CD14-positive monocyte (primary cell): ENCODE measurements around the gene THBS2. TPM values are rescaled to one million over a fixed set of nuclear protein-coding genes. Genes with fewer than 3 reads are reported as not detected.

Source experiments
- DNase-seq, 3 donors: peaks; one replicate each; pipeline ENCODE4 v3.0.0-alpha.2; 2011 to 2022
- H2AFZ ChIP-seq: 2 replicates; pipeline ENCODE4 v1.6.0; 2012; ENCODE audit warnings: mild to moderate bottlenecking, low read depth, low read length, inconsistent platforms; ENCODE audit not compliant: insufficient read depth, poor library complexity, severe bottlenecking
- H3K27ac ChIP-seq, 2 donors: 1 replicate in 1 of 2; 2 replicates in 1 of 2; pipeline ENCODE4 v1.5.1; 2012 to 2013; ENCODE audit warnings: low read length in 2 of 2, control low read depth in 1 of 2, inconsistent platforms in 1 of 2, low read depth in 1 of 2, mild to moderate bottlenecking in 1 of 2
- H3K27me3 ChIP-seq, 2 donors: one replicate each; pipeline versions ENCODE4 v1.6.0 to v1.6.1; 2011 to 2013; ENCODE audit warnings: low read length in 2 of 2; ENCODE audit not compliant: control insufficient read depth in 2 of 2, insufficient read depth in 2 of 2
- H3K36me3 ChIP-seq, 2 donors: replicated peaks in 1 of 2; 1 replicate in 1 of 2; 2 replicates in 1 of 2; pipeline versions ENCODE4 v1.5.1 to v1.6.1; 2012 to 2013; ENCODE audit warnings: low read length in 2 of 2, control low read depth in 1 of 2, inconsistent platforms in 1 of 2, mild to moderate bottlenecking in 1 of 2; ENCODE audit not compliant: insufficient read depth in 2 of 2, control insufficient read depth in 1 of 2
- H3K4me1 ChIP-seq, 2 donors: 1 replicate in 1 of 2; 2 replicates in 1 of 2; pipeline versions ENCODE4 v1.5.1 to v1.6.1; 2012 to 2013; ENCODE audit warnings: low read length in 2 of 2, control low read depth in 1 of 2, inconsistent platforms in 1 of 2, mild to moderate bottlenecking in 1 of 2, moderate library complexity in 1 of 2; ENCODE audit not compliant: insufficient read depth in 2 of 2, control insufficient read depth in 1 of 2
- H3K4me2 ChIP-seq: replicated peaks from 2 replicates; pipeline ENCODE3; 2012; ENCODE audit warnings: low read length, moderate library complexity, mild to moderate bottlenecking; ENCODE audit not compliant: poor library complexity, severe bottlenecking; ENCODE audit errors: extremely low read depth
- H3K4me3 ChIP-seq, 3 experiments: fragments of 200-600 bp in 1 of 3; sonication (generic) in 1 of 3; replicated peaks in 1 of 3; 1 replicate in 2 of 3; 2 replicates in 1 of 3; pipeline ENCODE4 v1.5.1; 2011 to 2013; ENCODE audit warnings: low read length in 3 of 3, mild to moderate bottlenecking in 3 of 3, control low read depth in 2 of 3, low read depth in 2 of 3, inconsistent platforms in 1 of 3, moderate library complexity in 1 of 3
- H3K79me2 ChIP-seq: 2 replicates; pipeline ENCODE4 v1.6.0; 2012; ENCODE audit warnings: mild to moderate bottlenecking, control low read depth, inconsistent platforms, low read length, moderate library complexity; ENCODE audit not compliant: insufficient read depth
- H3K9ac ChIP-seq: 2 replicates; pipeline ENCODE4 v1.6.0; 2017; ENCODE audit warnings: low read length, mild to moderate bottlenecking; ENCODE audit not compliant: insufficient read depth, poor library complexity, severe bottlenecking
- H3K9me3 ChIP-seq, 2 donors: replicated peaks in 1 of 2; 1 replicate in 1 of 2; 2 replicates in 1 of 2; pipeline versions ENCODE4 v1.5.1 to v1.6.1; 2012 to 2013; ENCODE audit warnings: low read length in 2 of 2, control low read depth in 1 of 2; ENCODE audit not compliant: control insufficient read depth in 1 of 2, insufficient read depth in 1 of 2
- H4K20me1 ChIP-seq: 2 replicates; pipeline ENCODE4 v1.6.0; 2012; ENCODE audit warnings: mild to moderate bottlenecking, low read length, control low read depth, moderate library complexity; ENCODE audit not compliant: insufficient read depth
- H3K27ac Mint-ChIP-seq, 7 donors: one replicate each; pipeline ENCODE4 v1.8.0; 2020; ENCODE audit warnings: mild to moderate bottlenecking in 7 of 7, mixed read lengths in 7 of 7, moderate library complexity in 6 of 7, inconsistent platforms in 2 of 7
- H3K27me3 Mint-ChIP-seq, 3 donors: one replicate each; pipeline ENCODE4 v1.8.0; 2021 to 2022; ENCODE audit warnings: low read depth in 3 of 3, mild to moderate bottlenecking in 3 of 3, mixed read lengths in 3 of 3, moderate library complexity in 3 of 3, inconsistent platforms in 1 of 3
- H3K36me3 Mint-ChIP-seq, 2 donors: one replicate each; pipeline ENCODE4 v1.8.0; 2020; ENCODE audit warnings: mixed read lengths in 2 of 2, inconsistent platforms in 1 of 2, mild to moderate bottlenecking in 1 of 2
- H3K4me1 Mint-ChIP-seq: one replicate; pipeline ENCODE4 v1.8.0; 2020; ENCODE audit warnings: mild to moderate bottlenecking, mixed read lengths
- H3K4me3 Mint-ChIP-seq, 2 donors: one replicate each; pipeline ENCODE4 v1.8.0; 2020; ENCODE audit warnings: mild to moderate bottlenecking in 2 of 2, mixed read lengths in 2 of 2, moderate library complexity in 1 of 2
- H3K9me3 Mint-ChIP-seq, 7 donors: one replicate each; pipeline ENCODE4 v1.8.0; 2020 to 2022; ENCODE audit warnings: mixed read lengths in 7 of 7, mild to moderate bottlenecking in 6 of 7, moderate library complexity in 6 of 7, inconsistent platforms in 2 of 7
- CTCF ChIP-seq: fragments of 200-600 bp; IDR thresholded peaks from one replicate; pipeline ENCODE4 v1.8.0; 2022; ENCODE audit warnings: antibody characterized with exemption, mild to moderate bottlenecking
- WGBS: methylation state at CpG from one replicate; pipeline ENCODE4 v1.1.5; 2013; ENCODE audit warnings: missing lambda C conversion rate; ENCODE audit not compliant: insufficient coverage; 5-methylcytosine and 5-hydroxymethylcytosine counted together
- intact Hi-C, 2 donors: fragments of 100-400 bp; cut with micrococcal nuclease; formaldehyde crosslinking; loops; one replicate each; pipeline versions ENCODE4 v1.15.0 to v1.15.1; 2023
- polyA plus RNA-seq, 3 donors: library from polyadenylated mRNA; depleted of rRNA in 1 of 3; unstranded in 2 of 3; stranded (reverse) in 1 of 3; fragments of 300-500 nt in 2 of 3; fragments of >200 nt in 1 of 3; fragmentation: Illumina TruSeq in 2 of 3; gene quantifications; 1 replicate in 2 of 3; 2 replicates in 1 of 3; pipeline ENCODE4 v1.2.3, GENCODE V29; 2012 to 2021

THBS2 gene
- polyA plus RNA-seq, 3 donors = 0.01 to 0.03 TPM; not detected in 1

GRCh38 chr6:169283924-169284323 is 30.3 kb upstream of the THBS2 start:
- H3K9ac ChIP-seq = no peak overlapping the region
- Mint-ChIP-seq H3K9me3 (peaks cover 0 to 6% (median 2%) of the 10 kb centered on the region in 7 donors), H3K4me1 (peaks cover 10% of the 10 kb centered on the region), H3K36me3 (no peaks in the 10 kb centered on the region), H3K27ac (no peak overlapping the region), H3K27me3 (peaks cover 0 to 8% (median 8%) of the 10 kb centered on the region in 3 donors), H3K4me3 (no peak overlapping the region)
- H3K36me3 ChIP-seq = no peaks in the 10 kb centered on the region
- H3K27me3 ChIP-seq = no peaks in the 10 kb centered on the region
- no peaks in the 10 kb centered on the region for H3K79me2 ChIP-seq
- no peak overlapping the region for H2AFZ ChIP-seq
- TF ChIP-seq CTCF = no peak
- no peaks in the 10 kb centered on the region for H3K9me3 ChIP-seq
- intact Hi-C loops = no loop called here
- H3K4me2 ChIP-seq = no peak overlapping the region
- H3K4me1 ChIP-seq = peaks cover 9 to 13% of the 10 kb centered on the region in 2 donors
- H3K27ac ChIP-seq = no peak overlapping the region
- H3K4me3 ChIP-seq = no peak overlapping the region
- no peaks in the 10 kb centered on the region for H4K20me1 ChIP-seq
- WGBS = 93% methylated on average over 1 of the region's 1 CpG
- DNase-seq = no peak

GRCh38 chr6:169282043-169282442 is 28.4 kb upstream of the THBS2 start:
- Histone ChIP-seq H3K9ac (no peak overlapping the region), H2AFZ (no peak overlapping the region), H3K27ac (no peak overlapping the region), H4K20me1 (no peaks in the 10 kb centered on the region), H3K27me3 (no peaks in the 10 kb centered on the region), H3K4me1 (no peaks in the 10 kb centered on the region), H3K4me3 (no peak overlapping the region), H3K4me2 (no peak overlapping the region), H3K36me3 (no peaks in the 10 kb centered on the region), H3K79me2 (no peaks in the 10 kb centered on the region), H3K9me3 (no peaks in the 10 kb centered on the region)
- intact Hi-C loops = no loop called here
- no peaks in the 10 kb centered on the region for H3K36me3 Mint-ChIP-seq
- no peak for DNase-seq
- H3K27ac Mint-ChIP-seq = no peak overlapping the region
- no peak for TF ChIP-seq CTCF
- peaks cover 0 to 6% (median 2%) of the 10 kb centered on the region in 7 donors for H3K9me3 Mint-ChIP-seq
- peaks cover 3 to 10% (median 4%) of the 10 kb centered on the region in 3 donors for H3K27me3 Mint-ChIP-seq
- WGBS = 95% methylated on average over 15 of the region's 15 CpGs
- H3K4me1 Mint-ChIP-seq = no peaks in the 10 kb centered on the region
- peak overlapping the region in 1 of 2 donors; percentile 11 for H3K4me3 Mint-ChIP-seq
